Stimulated activated CD8-positive, alpha-beta memory T cell treated with anti-CD3 and anti-CD28 coated beads, Interleukin-4, amount 100 ng/mL, for 4 hours (primary cell): ENCODE data around the gene RPUSD1.

Experiments used
- DNase-seq, 2 donors: peaks; one replicate each; pipeline ENCODE4 v3.0.0-alpha.2; 2020; ENCODE audit warnings: low read depth in 2 of 2, low spot score in 1 of 2

The RPUSD1 gene

DNA sequence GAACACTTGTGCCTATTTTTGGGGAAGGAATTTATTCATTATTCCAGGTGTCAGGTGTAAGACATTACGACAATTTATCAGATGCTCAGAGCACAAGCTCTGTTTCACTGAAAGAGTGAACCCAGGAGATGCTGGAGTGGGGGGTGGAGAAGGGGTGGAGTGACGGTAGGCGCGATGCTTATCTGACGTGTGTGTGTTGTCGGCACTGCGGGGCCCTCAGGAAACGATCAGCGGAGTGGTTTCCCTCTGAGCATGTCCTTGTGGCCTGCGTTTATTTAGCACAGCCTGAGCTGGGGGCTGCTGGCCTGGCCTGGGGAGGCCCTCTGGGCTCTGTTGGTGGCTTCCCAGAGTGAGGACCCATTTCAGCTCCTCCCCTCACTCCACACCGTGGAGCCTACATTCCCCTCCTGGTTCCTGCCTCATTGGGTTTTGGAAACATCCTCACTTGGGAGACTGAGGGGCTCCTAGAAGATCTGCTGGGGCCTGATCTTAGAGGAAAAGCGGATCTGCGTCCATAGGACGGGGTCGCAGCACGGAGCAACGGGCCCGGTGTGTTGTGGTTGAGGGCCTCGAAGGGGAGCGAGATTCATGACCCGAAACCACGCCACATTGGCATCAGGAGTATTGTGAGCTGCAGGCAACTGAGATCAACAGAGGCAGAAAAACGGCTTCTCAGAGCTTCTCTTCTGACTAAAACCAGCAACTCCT is 31.3 kb upstream of the RPUSD1 start:
- no peak for DNase-seq

DNA sequence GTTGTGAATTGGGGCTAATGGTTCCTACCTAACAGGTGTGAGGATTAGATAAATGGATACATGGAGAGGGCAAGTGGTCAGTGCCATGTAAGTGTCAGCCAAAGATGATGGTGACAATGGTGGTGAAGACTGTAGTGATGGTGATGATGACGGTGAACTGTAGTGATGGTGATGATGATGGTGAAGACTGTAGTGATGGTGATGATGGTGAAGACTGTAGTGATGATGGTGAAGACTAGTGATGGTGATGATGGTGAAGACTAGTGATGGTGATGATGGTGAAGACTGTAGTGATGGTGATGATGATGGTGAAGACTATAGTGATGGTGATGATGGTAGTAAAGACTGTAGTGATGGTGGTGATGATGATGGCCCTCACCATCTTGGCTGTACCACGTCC is 30.4 kb upstream of the RPUSD1 start:
- DNase-seq: no peak

DNA sequence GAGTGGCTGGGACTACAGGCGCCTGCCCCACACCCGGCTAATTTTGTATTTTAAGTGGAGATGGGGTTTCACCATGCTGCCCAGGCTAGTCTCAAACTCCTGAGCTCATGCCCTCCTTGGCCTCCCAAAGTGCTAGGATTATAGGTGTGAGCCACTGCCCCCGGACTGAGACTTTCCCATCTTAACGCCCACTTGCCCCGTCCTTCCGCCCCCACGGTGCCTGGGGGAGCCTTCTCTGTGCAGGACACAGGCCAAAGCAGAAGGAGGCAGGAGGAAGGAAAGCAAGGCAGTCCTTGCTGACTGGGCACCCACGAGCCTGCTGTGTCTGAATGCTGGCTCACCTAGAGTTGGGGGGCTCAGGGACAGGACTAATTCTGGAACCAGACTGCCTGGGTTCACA is 30.0 kb upstream of the RPUSD1 start:
- no peak for DNase-seq

DNA sequence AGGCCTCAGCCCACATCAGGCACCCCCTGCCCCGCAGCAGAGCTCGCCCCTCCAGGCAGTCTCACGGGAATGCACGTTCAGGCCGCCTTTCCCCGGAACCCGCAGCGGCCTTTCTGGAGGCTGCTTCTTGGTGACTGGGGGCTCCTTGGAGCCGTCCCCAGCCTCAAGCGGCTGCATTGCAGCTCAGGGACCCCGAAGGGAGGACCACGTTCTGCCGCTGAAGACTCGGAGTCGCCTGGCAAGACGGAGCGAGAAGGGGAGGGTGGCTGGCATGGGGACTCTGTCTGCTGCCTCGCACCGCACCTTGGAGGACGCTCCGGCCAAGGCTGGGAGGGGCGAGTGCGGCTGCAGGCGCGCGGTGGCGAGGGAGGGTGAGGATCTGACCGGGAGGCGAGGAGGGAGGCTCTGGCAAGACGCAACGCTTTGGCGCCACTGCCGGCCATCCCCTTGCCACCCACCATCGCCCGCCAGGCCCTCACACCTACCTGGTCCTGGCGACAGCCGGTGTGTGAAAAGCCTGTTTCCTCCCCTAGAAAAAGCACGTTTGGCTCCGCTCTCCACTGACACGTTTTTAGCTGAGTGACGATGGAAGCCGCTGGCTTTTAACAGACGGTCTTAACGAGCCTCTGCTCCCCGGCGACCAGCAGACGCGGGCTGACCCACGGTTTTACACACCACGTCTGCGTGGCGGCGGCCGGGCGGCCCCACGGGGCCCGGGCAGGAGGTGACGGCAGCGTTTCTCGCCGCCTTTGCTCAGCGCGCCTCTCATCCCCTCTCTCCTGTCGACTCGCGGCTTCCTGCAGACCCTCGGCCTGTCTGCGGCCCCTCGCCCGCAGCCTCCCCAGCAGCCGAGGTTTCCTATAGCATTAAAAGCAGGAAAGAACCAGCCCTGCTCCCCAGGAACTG is 29.1 kb upstream of the RPUSD1 start:
- no peak for DNase-seq

DNA sequence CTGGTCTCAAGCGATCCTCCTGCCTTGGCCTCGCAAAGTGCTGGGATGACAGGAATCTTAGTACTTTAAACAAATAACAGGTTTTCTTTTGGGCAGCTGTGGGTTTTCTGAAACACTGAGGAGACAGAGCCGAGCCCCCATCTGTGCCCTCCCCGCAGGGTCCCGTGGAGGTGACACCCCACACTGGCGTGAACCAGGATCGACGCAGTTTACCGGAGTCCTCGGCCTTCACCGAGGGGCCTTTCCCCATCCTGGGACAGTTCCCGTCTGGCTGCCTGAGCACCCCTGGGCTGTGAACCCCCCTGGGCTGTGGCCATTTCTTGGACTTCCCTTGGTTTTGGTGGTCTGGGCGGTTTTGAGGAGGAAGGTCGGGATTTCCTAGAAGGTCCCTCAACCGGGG is 27.7 kb upstream of the RPUSD1 start:
- DNase-seq: no peak

DNA sequence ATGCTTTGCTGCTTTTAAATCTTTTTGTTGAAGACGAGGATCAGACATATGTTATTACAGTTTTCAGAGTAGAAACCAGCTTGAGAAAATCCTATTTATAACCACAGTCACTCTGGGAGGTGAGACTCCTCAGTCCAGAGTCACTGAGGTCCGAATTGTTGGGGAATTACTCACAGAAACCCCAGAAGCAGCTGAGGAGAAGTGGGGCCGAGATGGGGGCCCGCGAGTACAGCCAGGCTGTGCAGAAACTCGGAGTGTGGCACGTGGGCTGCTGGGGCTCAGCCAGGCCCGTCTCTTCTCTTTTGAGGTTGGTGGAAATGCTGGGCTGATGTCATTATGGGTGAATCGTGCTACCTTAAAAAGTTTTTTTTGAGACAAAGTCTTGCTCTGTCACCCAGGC is 26.8 kb upstream of the RPUSD1 start:
- DNase-seq: no peak

DNA sequence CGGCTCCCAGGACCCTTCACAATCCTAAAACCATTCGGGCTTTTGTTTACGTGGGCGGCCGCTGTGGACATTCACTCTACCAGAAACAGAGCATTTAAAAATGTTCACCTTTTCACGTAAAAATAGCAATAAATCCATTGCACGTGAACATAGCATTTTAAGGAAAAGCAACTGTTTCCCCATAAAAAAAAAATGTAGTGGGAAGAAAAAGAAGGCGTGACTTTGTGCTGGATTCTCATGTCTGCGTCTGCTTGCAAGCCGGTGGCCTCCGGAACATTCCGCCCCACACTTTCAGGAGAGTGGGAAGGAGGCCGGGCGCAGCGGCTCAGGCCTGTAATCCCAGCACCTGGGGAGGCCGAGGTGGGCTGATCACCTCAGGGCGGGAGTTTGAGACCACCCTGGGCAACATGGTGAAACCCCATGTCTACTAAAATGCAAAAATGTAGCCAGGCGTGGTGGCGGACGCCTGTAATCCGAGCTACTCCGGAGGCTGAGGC is 25.8 kb upstream of the RPUSD1 start:
- DNase-seq: no peak

DNA sequence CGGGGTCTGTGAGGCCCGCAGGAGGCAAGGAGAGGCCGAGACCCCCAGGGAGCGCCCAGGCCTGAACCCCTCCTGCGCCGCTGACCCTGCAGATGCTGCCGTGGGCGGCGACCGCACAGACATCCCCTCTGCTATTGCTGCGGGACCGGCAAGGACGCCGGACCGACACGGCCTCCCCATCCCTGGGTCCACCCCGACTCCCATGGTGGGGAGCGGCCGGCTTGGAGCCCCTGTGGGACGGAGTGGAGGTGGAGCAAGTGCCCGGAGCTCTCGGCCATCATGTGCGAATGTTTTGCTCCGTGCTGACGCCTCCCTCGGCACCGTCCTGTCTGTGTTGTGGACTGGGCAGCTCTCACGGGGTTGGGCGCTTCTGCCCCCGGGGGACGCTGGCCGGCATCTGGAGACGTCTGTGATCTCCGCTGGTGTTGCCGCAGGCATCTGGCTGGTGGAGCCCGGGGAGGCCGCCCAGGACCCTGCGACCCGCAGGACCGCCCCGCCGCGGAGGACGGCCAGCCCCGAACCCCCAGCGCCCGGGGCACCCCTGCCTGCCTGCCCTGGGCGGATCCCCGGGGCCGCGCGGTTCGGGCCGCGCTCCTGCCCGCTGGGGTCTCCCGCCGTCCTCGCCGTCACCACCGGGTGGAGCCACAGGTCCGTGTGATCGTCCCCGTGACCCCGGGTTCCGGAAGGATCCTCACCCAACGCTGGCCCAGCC is 25.2 kb upstream of the RPUSD1 start:
- no peak for DNase-seq

DNA sequence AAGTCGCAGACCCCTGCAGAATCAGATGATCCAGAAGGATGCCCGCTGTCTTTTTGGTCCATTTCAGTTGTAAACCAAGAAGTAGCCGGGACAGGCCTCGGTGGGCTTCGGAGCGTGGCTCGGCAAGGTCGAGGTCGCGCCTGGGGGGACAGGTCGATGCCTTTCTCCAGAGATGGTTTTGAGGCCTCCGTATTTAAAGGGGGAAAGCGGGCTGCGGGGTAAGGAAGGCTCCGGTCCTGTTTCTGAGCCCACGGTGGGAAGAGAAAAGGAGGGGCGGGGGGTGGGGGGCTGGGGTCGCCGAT is 19.9 kb upstream of the RPUSD1 start:
- no peak for DNase-seq

DNA sequence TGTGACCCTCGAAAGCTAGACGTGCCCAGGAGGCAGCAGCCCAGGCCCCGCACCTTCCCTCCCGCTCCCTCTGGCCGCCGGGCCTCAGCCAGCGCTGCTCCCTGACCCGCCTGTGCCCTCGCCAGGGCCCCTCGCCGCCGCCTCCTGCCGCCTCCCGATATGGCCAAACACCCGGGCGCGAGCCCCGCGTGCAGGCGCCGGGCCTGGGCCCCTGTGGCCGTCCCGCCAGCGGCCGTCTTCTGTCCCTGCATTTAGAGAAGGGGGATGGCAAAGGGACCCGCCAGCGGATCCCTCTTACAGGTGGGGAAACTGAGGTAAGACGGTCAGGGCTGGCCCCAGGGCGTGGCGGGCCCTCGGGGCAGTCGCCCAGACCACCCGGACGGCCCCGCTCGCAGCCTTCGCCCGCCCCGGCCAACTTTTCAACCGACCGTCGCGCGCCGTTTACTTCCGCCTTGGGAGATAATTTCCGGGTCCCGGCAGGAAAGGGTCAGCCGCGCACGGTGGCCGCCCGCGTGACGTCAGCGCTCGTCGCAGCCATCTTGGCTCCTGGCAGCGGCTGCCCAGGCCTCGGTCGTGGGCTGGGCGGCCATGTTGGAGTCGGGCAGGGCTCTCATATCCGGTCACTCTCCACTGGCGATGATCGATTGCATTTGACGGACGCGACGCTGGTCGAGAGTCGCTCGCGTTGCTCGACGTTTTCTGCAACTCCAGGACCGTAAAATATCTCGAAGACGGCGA is 19.3 kb upstream of the RPUSD1 start:
- DNase-seq: peak; percentile 53 to 80

DNA sequence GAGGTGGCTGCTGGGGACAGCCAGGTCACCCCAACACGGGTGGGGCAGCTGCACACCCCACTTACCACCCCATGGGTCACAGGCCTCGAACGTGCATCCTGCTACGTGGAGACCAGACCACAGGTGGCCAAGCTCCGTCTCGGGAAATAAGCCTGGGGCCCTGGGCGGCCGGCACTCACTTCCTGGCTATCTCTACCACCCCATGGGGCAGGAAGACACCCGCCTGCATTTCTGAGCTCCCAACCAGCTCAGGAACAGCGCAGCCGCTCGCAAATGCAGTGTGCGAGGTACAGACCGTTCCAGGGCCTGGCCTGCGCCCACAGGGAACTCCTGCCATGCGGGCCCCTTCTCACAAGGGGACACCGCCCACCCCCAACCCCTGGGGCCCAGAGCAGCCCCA is 17.3 kb upstream of the RPUSD1 start:
- no peak for DNase-seq

DNA sequence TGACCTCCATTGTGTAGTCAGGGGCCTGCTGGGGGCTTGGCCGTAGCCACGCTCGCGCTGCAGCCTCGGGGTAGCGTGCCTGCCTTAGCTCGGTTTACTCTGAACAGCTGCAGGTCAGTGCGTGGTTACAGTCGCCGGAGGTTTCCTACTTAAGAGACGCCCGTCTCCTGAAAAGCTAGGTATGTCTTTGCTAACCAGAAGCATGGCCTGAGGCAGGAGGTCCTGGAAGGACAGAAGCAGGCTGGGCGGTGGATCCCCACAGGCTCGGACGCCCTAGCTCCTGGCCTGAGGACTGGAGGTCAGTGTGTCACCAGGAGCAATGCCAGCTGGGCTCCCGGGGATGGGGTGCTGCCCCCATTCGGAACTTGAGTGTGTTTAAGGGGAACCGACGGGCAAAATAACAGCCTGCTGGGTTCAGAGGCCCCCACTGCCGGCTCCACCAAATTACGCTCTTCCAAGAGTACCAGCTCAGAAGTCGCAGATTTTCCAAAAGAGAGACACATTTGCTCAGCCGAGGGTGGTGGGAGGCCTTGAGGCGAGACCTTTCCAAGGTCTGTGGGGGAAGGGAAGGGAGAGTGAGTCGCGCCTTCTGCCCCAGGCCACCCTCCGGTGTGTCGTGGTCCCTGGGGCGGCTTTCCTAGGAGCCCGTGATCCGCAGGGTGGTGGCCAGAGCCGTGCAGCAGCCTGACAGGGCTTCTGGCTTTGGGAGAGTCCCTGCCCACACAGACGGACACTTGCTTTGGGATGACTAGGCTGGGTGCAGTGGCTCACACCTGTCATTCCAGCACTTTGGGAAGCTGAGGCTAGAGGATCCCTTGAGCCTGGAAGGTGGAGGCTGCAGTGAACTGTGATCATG is 16.2 kb upstream of the RPUSD1 start:
- DNase-seq: no peak

DNA sequence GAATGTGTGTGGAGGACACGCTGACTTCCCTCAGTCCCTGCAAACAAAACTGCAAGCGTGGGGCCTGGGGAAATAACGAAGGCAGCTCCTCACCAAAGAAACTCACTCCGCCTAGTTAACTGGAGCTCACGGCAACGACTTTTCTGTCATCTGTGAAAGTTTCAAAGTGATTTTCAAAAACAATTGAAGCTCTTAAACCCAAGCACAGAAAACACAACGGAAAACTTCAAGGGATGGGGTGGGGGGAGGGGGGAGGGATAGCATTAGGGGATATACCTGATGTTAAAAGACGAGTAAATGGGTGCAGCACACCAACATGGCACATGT is 15.5 kb upstream of the RPUSD1 start:
- DNase-seq: no peak

DNA sequence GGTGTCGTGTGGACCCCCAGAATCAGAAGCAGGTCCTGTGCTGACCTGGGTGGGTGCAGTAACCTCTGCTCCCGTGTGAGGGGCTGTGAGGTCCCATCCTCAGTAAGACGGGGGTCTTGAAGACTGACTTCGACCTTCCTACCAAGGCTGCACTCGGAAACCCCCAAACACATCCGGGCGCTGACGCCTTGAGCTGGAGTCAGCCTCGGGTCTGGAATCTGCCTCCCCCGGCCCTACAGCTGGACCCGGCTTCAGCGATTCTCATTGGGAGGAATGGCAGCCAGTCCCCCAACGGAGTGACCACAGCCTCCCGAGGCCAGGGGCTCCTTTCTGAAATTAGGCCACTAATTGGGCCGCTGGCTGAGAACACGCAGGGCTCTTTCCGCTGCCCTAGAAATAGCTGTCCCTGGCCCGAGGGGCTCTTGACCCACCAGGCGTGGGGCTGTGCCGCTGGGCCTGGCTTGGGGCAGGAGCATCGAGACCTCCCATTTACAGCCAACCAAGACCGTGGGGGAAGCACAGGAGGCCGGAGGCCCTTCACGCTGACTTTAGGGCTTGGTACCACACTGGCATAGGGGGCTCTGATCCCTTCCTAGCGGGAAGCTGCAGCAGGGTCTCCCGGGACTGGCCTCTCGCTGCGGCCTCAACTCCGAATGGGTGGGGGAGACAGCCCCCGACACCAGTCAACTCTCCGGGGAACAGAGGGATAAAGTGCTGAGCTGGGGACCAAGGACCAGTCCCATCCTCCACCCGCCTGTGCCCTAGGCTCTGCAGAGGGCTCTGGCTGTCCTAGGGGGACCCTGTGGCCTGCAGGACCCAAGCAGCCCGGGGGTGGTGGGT is 15.0 kb upstream of the RPUSD1 start:
- no peak for DNase-seq

DNA sequence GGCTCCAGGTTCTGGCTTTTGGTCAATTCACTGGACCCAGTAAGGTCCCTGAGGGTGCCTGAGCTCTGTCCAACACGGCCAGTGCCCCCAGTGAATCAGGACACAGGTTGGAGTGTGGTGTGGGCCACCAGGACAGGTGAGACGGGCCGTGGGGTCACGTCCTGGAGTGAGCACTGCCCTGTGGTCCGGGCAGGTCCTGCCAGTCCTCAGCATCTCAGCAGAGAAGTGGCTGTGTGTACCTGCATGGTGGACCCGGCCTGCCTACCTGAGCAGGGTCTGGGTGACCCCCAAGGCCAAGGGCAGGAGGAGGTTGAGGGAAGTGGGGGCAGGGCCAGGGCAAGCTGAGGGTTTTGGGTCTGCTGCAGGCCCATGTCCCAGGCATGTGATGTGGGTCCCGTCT is 14.3 kb upstream of the RPUSD1 start:
- no peak for DNase-seq

DNA sequence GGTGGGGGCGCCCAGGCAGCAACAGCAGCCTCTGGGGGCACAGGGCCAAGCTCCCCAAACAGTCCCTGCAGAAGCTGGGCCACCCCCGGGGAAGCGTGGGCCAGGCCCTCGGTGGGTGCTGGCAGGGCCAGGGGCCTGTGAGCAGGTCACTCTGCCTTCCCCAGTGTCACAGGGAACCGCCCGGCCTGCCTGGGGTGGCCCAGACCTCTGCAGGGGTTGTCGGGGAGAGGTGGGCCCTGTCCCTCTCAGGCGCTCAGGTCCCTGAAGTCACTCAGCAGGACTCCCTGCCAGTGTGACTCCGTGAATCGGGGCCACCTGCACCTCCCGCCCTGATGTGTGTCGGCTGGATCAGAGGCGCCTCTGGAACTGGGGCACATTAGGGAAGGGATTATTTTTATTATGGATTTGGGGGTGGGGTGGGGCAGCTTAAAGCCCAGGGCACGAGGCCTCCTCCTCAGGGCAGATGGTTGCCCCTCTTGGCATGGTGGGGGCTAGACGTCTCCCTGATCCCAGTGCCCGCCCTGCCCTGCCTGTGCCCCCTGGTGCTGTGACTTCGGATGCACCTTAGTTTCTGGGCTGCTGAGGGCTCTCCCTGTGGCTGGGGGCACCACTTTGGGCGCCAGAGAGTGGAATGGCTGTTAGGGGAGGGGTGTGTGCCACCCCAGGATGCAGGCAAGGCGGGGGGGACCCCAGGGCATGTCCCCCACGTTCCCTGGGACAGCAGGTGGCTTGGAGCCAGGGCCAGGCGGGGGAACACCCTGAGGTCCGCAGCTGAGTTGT is 13.6 kb upstream of the RPUSD1 start:
- no peak for DNase-seq

DNA sequence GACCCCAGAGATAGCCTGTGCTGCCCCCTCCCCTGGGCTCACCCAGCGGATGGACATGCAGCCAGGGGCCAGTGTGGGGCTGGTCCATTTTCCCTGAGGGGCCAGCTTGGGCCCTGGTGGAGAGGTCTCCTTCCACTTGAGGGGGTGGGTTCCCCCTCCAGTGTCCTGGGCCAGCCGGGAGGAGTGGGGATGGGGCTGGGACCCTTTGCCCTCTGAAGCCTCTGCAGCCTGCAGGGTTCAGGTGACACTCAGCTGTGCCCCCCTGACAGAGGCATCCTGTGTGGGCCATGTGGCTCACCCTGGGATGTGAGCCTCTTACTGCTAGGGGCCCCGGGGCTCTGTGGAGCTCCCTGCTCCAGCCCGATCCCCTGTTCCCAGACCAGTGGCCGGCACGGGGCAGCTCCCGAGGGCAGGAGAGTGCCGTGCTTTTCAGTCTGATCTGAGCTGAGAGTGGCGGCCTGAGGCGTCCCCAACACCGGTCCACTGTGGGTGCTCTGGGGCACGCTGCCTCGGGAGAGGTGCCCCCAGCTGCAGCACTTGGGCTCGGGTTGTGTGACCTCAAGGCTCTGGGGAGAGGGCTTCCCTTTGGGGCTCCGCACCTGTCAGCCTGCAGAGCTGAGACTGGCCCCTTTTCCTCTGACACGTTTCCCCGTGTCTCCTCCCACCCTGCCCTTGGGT is 12.8 kb upstream of the RPUSD1 start:
- DNase-seq: no peak
